Ovary (tissue), 3 donors: Measurements from ENCODE around the gene GATA1.

Source experiments
- CTCF ChIP-seq, 3 donors: fragments of 450-650 bp in 2 of 3; fragments of 200-600 bp in 1 of 3; IDR thresholded peaks; one replicate each; pipeline versions ENCODE4 v1.5.1 to v1.8.0; 2016 to 2022; ENCODE audit warnings: antibody characterized with exemption in 3 of 3, mild to moderate bottlenecking in 1 of 3
- POLR2A ChIP-seq: fragments of 450-650 bp; IDR thresholded peaks from one replicate; pipeline ENCODE4 v1.6.1; 2017; ENCODE audit warnings: antibody characterized with exemption, mild to moderate bottlenecking, moderate library complexity
- donor health status: DM: no; HTN: no; CAD: no.

GRCh38 chrX:48736878-48737212, 49.5 kb upstream of the GATA1 start:
- TF ChIP-seq CTCF (IDR thresholded peaks at IDR 0.05) = no peak
- TF ChIP-seq POLR2A = no peak
